ENCODE data around the gene CCDC92.

CCDC92 gene

DNA sequence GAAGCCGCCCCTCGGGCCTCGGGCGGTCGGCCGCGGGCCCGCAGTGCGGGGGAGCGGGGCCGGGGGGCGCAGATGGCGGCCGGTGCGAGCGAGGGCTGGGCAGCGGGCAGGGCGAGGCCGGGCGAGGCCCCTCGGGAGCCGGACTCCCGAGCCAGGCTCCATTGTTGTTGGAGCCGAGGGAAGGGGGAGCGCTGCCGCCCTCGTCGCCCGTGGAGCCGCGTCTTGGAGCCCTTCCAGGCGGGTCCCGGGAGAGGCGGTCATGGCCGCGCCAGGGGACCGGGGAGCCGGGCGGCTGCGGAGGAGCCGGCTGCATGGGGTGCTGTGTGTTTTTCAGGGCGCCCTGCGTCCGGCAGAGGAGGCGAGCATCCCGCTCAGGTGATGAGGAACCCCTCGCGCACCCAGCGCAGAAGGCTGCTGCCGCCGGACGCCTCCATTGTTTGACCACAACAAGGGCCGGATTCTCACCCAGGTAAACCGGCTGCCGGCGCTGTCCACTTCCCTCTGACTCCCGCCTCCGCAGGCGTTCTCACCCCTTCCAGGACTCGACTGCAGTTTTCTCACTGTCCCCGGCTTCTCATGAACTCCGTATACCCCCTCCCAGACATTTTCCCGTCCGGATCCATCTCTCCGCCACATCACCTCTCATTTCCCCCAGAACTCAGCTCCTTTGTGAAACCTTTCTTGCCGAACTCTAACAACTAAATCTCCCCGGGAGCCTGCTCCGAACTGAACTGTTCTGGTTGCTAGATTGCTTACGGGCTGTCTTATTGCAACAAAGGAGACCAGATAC, 1.1 kb upstream of the CCDC92 start:
- no peak for DNase-seq

DNA sequence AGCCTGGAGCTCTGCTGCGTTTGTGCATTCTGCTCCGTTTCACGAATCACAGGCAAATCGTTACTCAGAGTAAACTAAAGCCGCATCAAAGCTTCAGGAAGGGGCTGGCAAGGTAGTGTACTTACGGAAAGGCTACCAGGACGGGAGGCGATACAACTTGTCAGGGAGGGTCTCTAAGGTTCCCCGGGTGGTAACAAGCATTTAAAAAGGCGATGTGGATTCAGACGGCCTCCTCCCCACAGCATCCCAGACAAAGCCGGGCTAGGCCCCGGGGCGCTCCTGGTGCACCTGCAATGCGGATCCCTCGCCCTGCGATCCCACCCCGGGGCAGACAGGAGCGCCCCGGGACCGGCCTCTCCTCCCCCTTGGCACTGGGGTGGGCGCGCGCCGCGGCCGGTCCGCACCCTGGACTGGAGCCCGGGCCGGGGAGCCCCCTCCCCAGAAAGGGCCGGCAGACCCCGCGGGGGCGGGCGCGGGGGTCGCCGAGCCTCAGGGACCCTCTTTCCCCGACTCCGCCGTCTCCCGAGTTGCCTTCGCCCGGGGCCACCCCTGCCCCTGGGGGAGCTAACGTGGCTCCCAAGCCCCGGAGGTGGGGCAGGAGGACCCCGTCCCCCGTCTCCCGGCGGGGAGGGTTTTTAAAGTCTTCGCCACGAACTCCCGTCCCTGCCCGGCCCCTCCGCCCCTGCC, 718 bp downstream of the CCDC92 start:
- DNase-seq, result peak; percentile 46

DNA sequence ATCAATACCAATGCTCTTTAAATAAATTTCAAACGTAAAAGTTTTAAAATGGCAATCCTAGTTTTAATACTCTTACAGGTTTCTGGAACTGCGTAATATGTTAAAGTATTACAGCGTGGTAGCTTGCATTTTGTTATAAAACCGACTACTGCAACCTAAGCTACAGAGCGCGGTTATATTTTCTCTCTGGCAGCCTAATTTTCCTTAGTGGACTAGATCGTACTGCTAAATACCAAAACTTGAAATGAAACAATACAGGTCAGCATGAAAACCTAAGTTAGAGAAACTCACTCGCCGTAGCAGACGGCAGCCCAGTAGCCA, 1.2 kb downstream of the CCDC92 start:
- no peak for DNase-seq

- no peak for DNase-seq
Measured at GRCh38 chr12:123967121-123967586, 5.5 kb downstream of the CCDC92 start.

DNA sequence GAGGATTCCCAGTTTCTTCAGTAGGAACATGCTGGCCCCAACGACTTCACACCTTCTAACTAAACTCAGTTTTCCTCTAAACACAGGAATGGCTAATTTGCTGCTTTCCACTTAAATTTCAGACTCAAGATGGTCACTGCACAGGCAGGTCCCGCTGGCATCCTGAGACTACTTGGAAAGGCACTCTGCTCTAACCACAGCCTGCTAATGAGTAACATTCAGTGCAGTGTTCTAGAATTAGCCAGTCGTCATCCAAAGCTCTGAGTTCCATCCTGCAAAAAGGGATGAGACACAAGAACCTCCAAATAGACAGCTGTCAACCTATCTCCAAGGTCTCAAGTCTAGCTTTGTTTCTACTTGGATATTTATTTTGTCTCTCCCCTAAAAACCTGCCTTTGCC, 6.0 kb downstream of the CCDC92 start:
- DNase-seq, result no peak

DNA sequence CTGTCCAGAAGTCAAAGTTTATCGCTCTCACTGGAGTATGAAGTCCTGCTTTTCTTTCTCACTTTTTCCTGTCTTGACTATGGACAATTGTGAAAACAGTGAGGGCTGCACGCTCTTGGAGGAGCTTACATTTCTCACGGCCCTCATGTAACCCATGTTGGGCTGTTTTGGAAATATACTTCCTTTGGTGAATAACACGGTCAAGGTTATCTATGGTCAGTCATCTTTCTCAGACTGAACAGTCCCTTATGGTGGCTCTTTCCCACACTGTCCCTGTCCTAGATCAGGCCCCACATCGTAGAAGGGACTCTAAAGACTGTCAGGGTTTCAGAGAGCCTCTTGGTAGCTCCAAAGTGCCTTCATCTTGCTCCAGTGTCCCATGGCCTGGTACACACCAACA, 7.2 kb downstream of the CCDC92 start:
- no peak for DNase-seq

- no peak for DNase-seq
Measured at GRCh38 chr12:123963821-123964220, 8.8 kb downstream of the CCDC92 start.

DNA sequence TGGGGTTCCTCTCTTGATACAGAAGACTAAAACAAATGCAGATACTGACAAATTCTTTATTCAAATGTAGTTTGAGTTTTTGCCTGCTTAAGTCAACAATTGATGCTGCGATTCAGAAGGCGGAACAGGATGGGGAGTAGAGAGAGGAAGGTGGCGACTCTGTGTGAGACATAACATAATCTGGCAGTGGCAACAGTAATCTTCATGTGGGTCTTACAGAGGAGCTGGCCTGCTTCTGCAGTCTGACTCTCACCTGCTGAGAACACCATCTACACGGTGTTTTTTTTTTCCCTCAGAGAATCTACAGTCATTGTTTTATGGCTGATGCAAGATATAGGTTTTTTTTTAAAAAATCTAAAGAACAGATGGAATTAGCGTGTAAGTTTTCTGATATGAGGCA, 10.1 kb downstream of the CCDC92 start:
- no peak for DNase-seq

GRCh38 chr12:123961585-123962345, 10.9 kb downstream of the CCDC92 start:
- no peak for DNase-seq

GRCh38 chr12:123960856-123961255, 11.8 kb downstream of the CCDC92 start:
- no peak for DNase-seq

- DNase-seq, result no peak
Measured at GRCh38 chr12:123960029-123960735, 12.4 kb downstream of the CCDC92 start.

GRCh38 chr12:123958876-123959275, 13.8 kb downstream of the CCDC92 start:
- no peak for DNase-seq

DNA sequence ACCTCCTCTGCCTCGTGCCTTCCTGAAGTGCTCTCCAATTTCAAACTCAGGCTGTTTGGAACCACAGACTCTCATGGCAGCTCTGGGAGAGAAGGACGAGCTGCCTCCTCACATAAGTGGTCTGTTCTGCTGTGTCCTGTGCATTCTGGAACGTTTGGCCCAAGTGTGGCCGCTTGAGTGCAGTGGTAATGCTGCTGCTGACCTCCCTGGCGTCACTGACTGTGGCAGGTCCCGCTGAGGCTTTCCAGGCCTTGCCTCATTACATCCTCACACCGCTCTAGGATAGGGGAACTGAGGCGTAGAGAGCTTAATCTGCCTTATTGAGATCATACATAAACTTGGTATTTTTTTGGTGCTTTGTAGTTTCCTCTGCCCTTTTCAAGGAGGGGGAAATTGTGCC, 14.2 kb downstream of the CCDC92 start:
- DNase-seq, result no peak

- DNase-seq, result no peak
Measured at GRCh38 chr12:123957196-123957595, 15.4 kb downstream of the CCDC92 start.

DNA sequence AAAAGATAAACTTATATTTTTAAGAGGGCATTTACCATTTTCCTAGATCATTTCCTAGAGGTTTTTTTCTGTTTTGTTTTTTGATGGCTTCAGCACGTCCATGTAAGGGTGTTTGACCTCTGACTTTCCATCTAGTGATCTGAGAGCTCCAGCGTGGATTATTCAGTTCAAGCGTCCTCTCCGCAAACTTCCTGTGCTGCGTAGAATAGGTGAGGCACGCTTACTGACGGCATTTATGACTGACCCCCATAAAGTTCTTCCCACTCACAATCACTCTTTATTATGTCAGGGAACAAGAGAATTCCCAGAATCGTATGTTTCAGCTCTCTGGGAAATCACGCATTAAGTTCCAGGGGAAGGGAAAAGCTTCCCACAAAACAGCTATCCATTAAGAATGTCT, 16.4 kb downstream of the CCDC92 start:
- DNase-seq, result no peak

- DNase-seq, result no peak
Measured at GRCh38 chr12:123954647-123955350, 17.8 kb downstream of the CCDC92 start.

GRCh38 chr12:123952037-123952436, 20.6 kb downstream of the CCDC92 start:
- DNase-seq, result no peak

DNA sequence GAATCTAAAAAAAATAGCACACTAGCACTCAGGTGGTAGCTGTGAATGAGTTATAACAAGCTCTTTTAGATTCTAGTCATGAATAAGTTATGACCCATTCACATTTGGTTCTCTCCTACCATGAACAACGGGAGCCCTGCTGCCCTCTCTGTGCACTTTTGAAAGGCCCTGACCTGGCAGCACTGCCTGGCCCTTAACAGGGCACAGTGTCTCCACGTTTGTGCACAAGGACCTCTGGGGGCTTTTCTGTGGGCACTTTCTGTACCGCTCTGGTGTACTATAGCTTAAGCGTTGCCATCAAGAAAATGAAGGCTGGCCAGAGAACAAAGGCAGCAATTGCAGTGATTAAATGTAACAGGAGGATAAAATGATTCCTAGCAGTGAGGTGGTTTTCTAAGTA, 21.2 kb downstream of the CCDC92 start:
- no peak for DNase-seq

DNA sequence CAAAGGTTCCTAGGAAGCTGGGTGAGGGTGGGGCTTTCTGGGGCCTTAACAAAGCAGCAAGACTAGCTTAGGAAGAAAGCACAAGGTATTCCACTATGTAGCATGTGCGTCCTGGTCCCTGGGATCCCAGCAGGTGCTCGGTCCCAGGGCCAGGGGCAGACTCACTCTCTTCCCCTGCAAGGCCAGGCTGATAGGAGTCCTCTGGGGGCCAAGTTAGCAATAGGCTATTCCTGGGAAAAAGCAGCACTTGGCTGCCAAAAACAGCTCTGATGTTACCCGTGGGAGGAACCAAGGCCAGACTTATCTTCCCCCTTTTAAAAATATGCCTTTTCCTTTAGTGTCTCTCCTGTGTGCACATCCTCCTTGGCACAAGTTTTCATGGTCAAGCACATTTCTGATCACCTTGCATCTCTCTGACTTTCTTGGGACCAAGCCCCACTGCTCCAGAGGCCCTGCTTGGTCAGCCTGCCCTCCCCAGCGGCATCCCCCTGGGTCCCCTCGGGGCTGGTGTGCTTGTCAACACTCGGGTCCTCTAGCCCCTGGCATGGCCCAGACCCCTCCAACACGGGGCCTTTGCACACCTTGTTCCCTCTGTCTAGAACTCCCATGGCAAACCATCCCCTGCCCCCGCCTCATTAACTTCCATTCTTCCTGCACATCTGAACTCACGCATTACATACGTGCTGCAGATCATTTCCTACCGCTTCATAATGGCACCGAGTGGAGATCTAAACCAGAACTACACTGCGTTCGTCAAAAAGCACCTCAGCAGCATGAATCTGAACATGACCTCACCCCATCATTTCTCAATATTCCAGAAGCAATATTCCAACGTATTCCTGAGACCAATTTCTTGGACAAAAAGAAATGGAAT, 21.9 kb downstream of the CCDC92 start:
- no peak for DNase-seq

GRCh38 chr12:123949770-123950165, 22.9 kb downstream of the CCDC92 start:
- DNase-seq, result no peak
